H9 (cell line): ENCODE data around the gene NHSL2. TPM values are rescaled to one million over a fixed set of nuclear protein-coding genes. Genes with fewer than 3 reads are reported as not detected.
"Not testable (repeated sequence)": the region's sequence is repeated elsewhere in the genome, so short reads cannot be mapped to it uniquely, and the experiment has no call there.

Source experiments
- DNase-seq: peaks from one replicate; pipeline ENCODE4 v3.0.0-alpha.2; 2017
- H2AFZ ChIP-seq: one replicate; pipeline ENCODE4 v1.6.1; 2013; ENCODE audit warnings: mild to moderate bottlenecking, low read length, control low read depth, moderate library complexity
- H2AK5ac ChIP-seq: 2 replicates; pipeline ENCODE4 v1.6.1; 2013; ENCODE audit warnings: low read length, control low read depth, mixed read lengths; ENCODE audit not compliant: insufficient read length
- H2BK120ac ChIP-seq: one replicate; pipeline ENCODE4 v1.6.1; 2013; ENCODE audit warnings: low read depth, mild to moderate bottlenecking, low read length, control low read depth, inconsistent platforms; ENCODE audit not compliant: poor library complexity, severe bottlenecking
- H2BK12ac ChIP-seq: 2 replicates; pipeline ENCODE4 v1.6.1; 2013; ENCODE audit warnings: low read length, control low read depth, mixed read lengths, low read depth; ENCODE audit not compliant: insufficient read length
- H2BK15ac ChIP-seq: 2 replicates; pipeline ENCODE4 v1.6.1; 2013; ENCODE audit warnings: low read depth, low read length, control low read depth
- H2BK20ac ChIP-seq: one replicate; pipeline ENCODE4 v1.6.1; 2013; ENCODE audit warnings: low read depth, mild to moderate bottlenecking, low read length, control low read depth, inconsistent platforms; ENCODE audit not compliant: poor library complexity, severe bottlenecking
- H2BK5ac ChIP-seq: 2 replicates; pipeline ENCODE4 v1.6.1; 2013; ENCODE audit warnings: low read length, control low read depth, mixed read lengths; ENCODE audit not compliant: insufficient read length
- H3K14ac ChIP-seq: 2 replicates; pipeline ENCODE4 v1.6.1; 2013; ENCODE audit warnings: low read length, control low read depth; ENCODE audit not compliant: insufficient read depth
- H3K18ac ChIP-seq: 2 replicates; pipeline ENCODE4 v1.6.1; 2013; ENCODE audit warnings: low read depth, mild to moderate bottlenecking, mixed read lengths, low read length, control low read depth; ENCODE audit not compliant: insufficient read length
- H3K23ac ChIP-seq: 2 replicates; pipeline ENCODE4 v1.6.1; 2013; ENCODE audit warnings: low read length, control low read depth, mixed read lengths, low read depth; ENCODE audit not compliant: insufficient read length
- H3K23me2 ChIP-seq: 2 replicates; pipeline ENCODE4 v1.6.1; 2013; ENCODE audit warnings: low read depth, mild to moderate bottlenecking, mixed read lengths, low read length, control low read depth; ENCODE audit not compliant: insufficient read length, poor library complexity, severe bottlenecking
- H3K27ac ChIP-seq: 2 replicates; pipeline ENCODE4 v1.5.1; 2013; ENCODE audit warnings: low read length, control low read depth, mixed read lengths, low read depth; ENCODE audit not compliant: insufficient read length
- H3K27me3 ChIP-seq: 2 replicates; pipeline ENCODE4 v1.6.1; 2013; ENCODE audit warnings: low read length, control low read depth, inconsistent platforms; ENCODE audit not compliant: insufficient read depth
- H3K4ac ChIP-seq: 2 replicates; pipeline ENCODE4 v1.6.1; 2013; ENCODE audit warnings: low read depth, mild to moderate bottlenecking, control low read depth, inconsistent platforms, low read length, moderate library complexity
- H3K4me1 ChIP-seq: 2 replicates; pipeline ENCODE4 v1.6.1; 2013; ENCODE audit warnings: low read length, control low read depth, inconsistent platforms; ENCODE audit not compliant: insufficient read depth
- H3K4me2 ChIP-seq: 2 replicates; pipeline ENCODE4 v1.6.1; 2013; ENCODE audit warnings: low read length, control low read depth, mixed read lengths; ENCODE audit not compliant: insufficient read length, insufficient read depth
- H3K56ac ChIP-seq: 2 replicates; pipeline ENCODE4 v1.6.1; 2013; ENCODE audit warnings: low read depth, mild to moderate bottlenecking, mixed read lengths, low read length, control low read depth; ENCODE audit not compliant: insufficient read length
- H3K79me1 ChIP-seq: 2 replicates; pipeline ENCODE4 v1.6.1; 2013; ENCODE audit warnings: low read depth, mild to moderate bottlenecking, moderate library complexity, low read length, control low read depth, inconsistent platforms; ENCODE audit not compliant: insufficient read depth, poor library complexity, severe bottlenecking
- H3K79me2 ChIP-seq: 2 replicates; pipeline ENCODE4 v1.6.1; 2013; ENCODE audit warnings: low read length, control low read depth, inconsistent platforms; ENCODE audit not compliant: insufficient read depth
- H3K9ac ChIP-seq: 2 replicates; pipeline ENCODE4 v1.6.1; 2013; ENCODE audit warnings: low read length, control low read depth, mixed read lengths; ENCODE audit not compliant: insufficient read length; ENCODE audit errors: extremely low read depth
- H3K9me3 ChIP-seq: one replicate; pipeline ENCODE4 v1.6.1; 2013; ENCODE audit warnings: low read depth, low read length, inconsistent platforms; ENCODE audit not compliant: control insufficient read depth
- H3T11ph ChIP-seq: one replicate; pipeline ENCODE4 v1.6.1; 2013; ENCODE audit warnings: mild to moderate bottlenecking, low read length, control low read depth, inconsistent platforms
- H4K20me1 ChIP-seq: one replicate; pipeline ENCODE4 v1.6.1; 2013; ENCODE audit not compliant: control insufficient read depth, insufficient read length, insufficient read depth
- H4K5ac ChIP-seq: 2 replicates; pipeline ENCODE4 v1.6.1; 2013; ENCODE audit warnings: low read depth, mild to moderate bottlenecking, mixed read lengths, low read length, control low read depth; ENCODE audit not compliant: insufficient read length
- H4K8ac ChIP-seq: replicated peaks from 2 replicates; pipeline ENCODE4 v1.6.1; 2013; ENCODE audit warnings: low read length, control low read depth, mixed read lengths, low read depth; ENCODE audit not compliant: insufficient read length
- H4K91ac ChIP-seq: 2 replicates; pipeline ENCODE4 v1.6.1; 2013; ENCODE audit warnings: low read depth, mild to moderate bottlenecking, moderate library complexity, mixed read lengths, low read length, control low read depth; ENCODE audit not compliant: insufficient read length
- H3K27ac Mint-ChIP-seq, 3 experiments: 2 replicates in 2 of 3; 3 replicates in 1 of 3; pipeline ENCODE4 v1.8.0; 2020 to 2021; ENCODE audit warnings: mixed read lengths in 3 of 3, mild to moderate bottlenecking in 1 of 3, moderate library complexity in 1 of 3
- H3K27me3 Mint-ChIP-seq: 2 replicates; pipeline ENCODE4 v1.8.0; 2021; ENCODE audit warnings: low read depth, mild to moderate bottlenecking, moderate library complexity, mixed read lengths
- H3K36me3 Mint-ChIP-seq, 3 experiments: 2 replicates in 2 of 3; 3 replicates in 1 of 3; pipeline ENCODE4 v1.8.0; 2020 to 2021; ENCODE audit warnings: low read depth in 3 of 3, mixed read lengths in 3 of 3; ENCODE audit not compliant: insufficient read depth in 1 of 3
- H3K4me1 Mint-ChIP-seq, 2 experiments: 2 replicates each; pipeline ENCODE4 v1.8.0; 2020; ENCODE audit warnings: mixed read lengths in 2 of 2
- H3K4me3 Mint-ChIP-seq, 2 experiments: 2 replicates in 1 of 2; 3 replicates in 1 of 2; pipeline ENCODE4 v1.8.0; 2020 to 2021; ENCODE audit warnings: mild to moderate bottlenecking in 2 of 2, mixed read lengths in 2 of 2, moderate library complexity in 1 of 2
- H3K9me3 Mint-ChIP-seq, 2 experiments: 2 replicates in 1 of 2; 3 replicates in 1 of 2; pipeline ENCODE4 v1.8.0; 2020; ENCODE audit warnings: mild to moderate bottlenecking in 2 of 2, mixed read lengths in 2 of 2, moderate library complexity in 1 of 2
- CTCF ChIP-seq: fragments of 200-600 bp; sonication (generic); conservative IDR thresholded peaks from 3 replicates; pipeline ENCODE4 v1.8.0; 2021; ENCODE audit warnings: antibody characterized with exemption, mild to moderate bottlenecking
- WGBS: extraction: QIAGEN DNeasy Blood & Tissue Kit; methylation state at CpG from one replicate; pipeline ENCODE4 v1.1.7; 2013; ENCODE audit warnings: missing lambda C conversion rate, low lambda C conversion rate, mixed read lengths; ENCODE audit not compliant: insufficient read length; ENCODE audit errors: extremely low coverage; 5-methylcytosine and 5-hydroxymethylcytosine counted together
- total RNA-seq: library from RNA; stranded (reverse); gene quantifications from 2 replicates; pipeline ENCODE4 v1.2.1, GENCODE V29; 2021

NHSL2 gene
- total RNA-seq, 1 experiment from 2014 or later, result 6.4 TPM

GRCh38 chrX:72057849-72058248 lies 147.2 kb downstream of the NHSL2 start:
- Histone ChIP-seq H3K4me2 (no peak overlapping the region), H4K91ac (no peak overlapping the region), H3K9me3 (peaks cover 63% of the 10 kb centered on the region), H4K20me1 (no peaks in the 10 kb centered on the region), H3K56ac (no peak overlapping the region), H3K4me1 (peaks cover 4% of the 10 kb centered on the region; the same call in 1 of the 2 replicates), H2BK20ac (no peak overlapping the region), H3K23me2 (no peaks in the 10 kb centered on the region), H3K27me3 (no peaks in the 10 kb centered on the region), H2BK120ac (no peak overlapping the region), H3K79me1 (no peaks in the 10 kb centered on the region), H3K27ac (no peak overlapping the region), H2BK12ac (no peak overlapping the region), H3T11ph (no peak overlapping the region), H4K8ac (no peak overlapping the region), H2AK5ac (no peak overlapping the region), H3K23ac (no peak overlapping the region), H2BK15ac (no peak overlapping the region), H4K5ac (no peak overlapping the region), H2AFZ (no peak overlapping the region), H3K79me2 (no peaks in the 10 kb centered on the region), H3K18ac (no peak overlapping the region), H3K14ac (no peak overlapping the region), H3K4ac (no peak overlapping the region), H2BK5ac (no peak overlapping the region), H3K9ac (no peak overlapping the region)
- no peaks in the 10 kb centered on the region for H3K27me3 Mint-ChIP-seq
- H3K27ac Mint-ChIP-seq, result no peak overlapping the region
- TF ChIP-seq CTCF, result no peak
- peaks cover 30 to 32% of the 10 kb centered on the region in 2 experiments for H3K4me1 Mint-ChIP-seq
- WGBS, result no CpG with 5 or more reads among the region's 1 CpG
- H3K36me3 Mint-ChIP-seq, result peaks cover 0 to 14% (median 6%) of the 10 kb centered on the region in 3 experiments; a peak in 5 of 7 replicates
- no peak for DNase-seq
- H3K4me3 Mint-ChIP-seq, result no peak overlapping the region
- H3K9me3 Mint-ChIP-seq, result peaks cover 60 to 67% of the 10 kb centered on the region in 2 experiments

GRCh38 chrX:72058346-72058745 lies 147.7 kb downstream of the NHSL2 start:
- not testable (repeated sequence) for H3K27ac Mint-ChIP-seq, H3K4me3 Mint-ChIP-seq, H2BK12ac ChIP-seq, H4K20me1 ChIP-seq, H2AK5ac ChIP-seq, H2AFZ ChIP-seq, DNase-seq, H4K91ac ChIP-seq, H3K9ac ChIP-seq, H3K14ac ChIP-seq, H3K79me2 ChIP-seq, H3K4me2 ChIP-seq, H3K23ac ChIP-seq, H3K4me1 ChIP-seq, H3K27me3 Mint-ChIP-seq, H3K23me2 ChIP-seq, H3K27ac ChIP-seq, H2BK15ac ChIP-seq, H2BK120ac ChIP-seq, H2BK5ac ChIP-seq, H2BK20ac ChIP-seq, H3K4ac ChIP-seq, H3K79me1 ChIP-seq, H3K18ac ChIP-seq, H4K8ac ChIP-seq, H3K56ac ChIP-seq, H3T11ph ChIP-seq, H3K27me3 ChIP-seq, H4K5ac ChIP-seq
- Mint-ChIP-seq H3K9me3 (peaks cover 60 to 68% of the 10 kb centered on the region in 2 experiments), H3K36me3 (peaks cover 0 to 14% (median 6%) of the 10 kb centered on the region in 3 experiments; a peak in 5 of 7 replicates), H3K4me1 (peaks cover 25 to 27% of the 10 kb centered on the region in 2 experiments)
- WGBS, result no CpG with 5 or more reads among the region's 15 CpGs
- peaks cover 62% of the 10 kb centered on the region for H3K9me3 ChIP-seq
